Cardiac fibroblast (primary cell): ENCODE results near the gene CAPRIN1.

Source experiments
- DNase-seq, 2 donors: peaks; one replicate each; pipeline versions ENCODE4 v3.0.0 to v3.0.0-alpha.2; 2010; ENCODE audit warnings: low read depth in 2 of 2
- H3K4me3 ChIP-seq, 2 donors: replicated peaks in 1 of 2; 1 replicate in 1 of 2; 2 replicates in 1 of 2; pipeline ENCODE4 v1.5.1; 2011; ENCODE audit warnings: low read depth in 2 of 2, low read length in 2 of 2, mild to moderate bottlenecking in 2 of 2, moderate library complexity in 1 of 2
- TF ChIP-seq, protein P1 (sequence below): IDR thresholded peaks from one replicate; pipeline ENCODE4 v1.5.1; 2011; ENCODE audit warnings: low read depth, mild to moderate bottlenecking, low read length, inconsistent platforms

Gene CAPRIN1

DNA sequence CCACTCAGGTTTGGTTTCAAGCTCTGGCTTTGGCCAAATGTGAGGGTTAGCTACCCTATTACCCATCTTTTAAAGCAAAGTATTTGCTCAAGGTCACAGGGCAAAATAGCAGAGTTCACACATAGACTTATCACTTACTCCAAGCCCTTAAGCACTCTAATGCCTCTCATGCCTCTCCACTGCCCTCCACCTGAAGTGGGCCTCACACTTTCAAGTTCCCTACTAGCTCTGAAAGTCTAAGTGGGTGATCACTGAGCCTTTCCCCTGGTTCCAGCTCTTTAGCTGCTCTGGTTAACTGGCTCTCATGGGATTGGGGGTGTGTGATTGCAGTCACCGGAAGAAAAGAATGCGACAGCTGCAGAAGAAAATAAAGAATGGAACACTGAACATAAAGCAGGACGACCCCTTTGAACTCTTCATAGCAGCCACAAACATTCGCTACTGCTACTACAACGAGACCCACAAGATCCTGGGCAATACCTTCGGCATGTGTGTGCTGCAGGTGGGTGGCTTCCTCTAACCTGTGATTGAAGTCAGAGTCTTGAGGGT lies 60.3 kb downstream of the CAPRIN1 start:
- DNase-seq, result no peak
- no peak overlapping the region for H3K4me3 ChIP-seq
- TF ChIP-seq, protein P1, sequence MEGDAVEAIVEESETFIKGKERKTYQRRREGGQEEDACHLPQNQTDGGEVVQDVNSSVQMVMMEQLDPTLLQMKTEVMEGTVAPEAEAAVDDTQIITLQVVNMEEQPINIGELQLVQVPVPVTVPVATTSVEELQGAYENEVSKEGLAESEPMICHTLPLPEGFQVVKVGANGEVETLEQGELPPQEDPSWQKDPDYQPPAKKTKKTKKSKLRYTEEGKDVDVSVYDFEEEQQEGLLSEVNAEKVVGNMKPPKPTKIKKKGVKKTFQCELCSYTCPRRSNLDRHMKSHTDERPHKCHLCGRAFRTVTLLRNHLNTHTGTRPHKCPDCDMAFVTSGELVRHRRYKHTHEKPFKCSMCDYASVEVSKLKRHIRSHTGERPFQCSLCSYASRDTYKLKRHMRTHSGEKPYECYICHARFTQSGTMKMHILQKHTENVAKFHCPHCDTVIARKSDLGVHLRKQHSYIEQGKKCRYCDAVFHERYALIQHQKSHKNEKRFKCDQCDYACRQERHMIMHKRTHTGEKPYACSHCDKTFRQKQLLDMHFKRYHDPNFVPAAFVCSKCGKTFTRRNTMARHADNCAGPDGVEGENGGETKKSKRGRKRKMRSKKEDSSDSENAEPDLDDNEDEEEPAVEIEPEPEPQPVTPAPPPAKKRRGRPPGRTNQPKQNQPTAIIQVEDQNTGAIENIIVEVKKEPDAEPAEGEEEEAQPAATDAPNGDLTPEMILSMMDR, result no peak

DNA sequence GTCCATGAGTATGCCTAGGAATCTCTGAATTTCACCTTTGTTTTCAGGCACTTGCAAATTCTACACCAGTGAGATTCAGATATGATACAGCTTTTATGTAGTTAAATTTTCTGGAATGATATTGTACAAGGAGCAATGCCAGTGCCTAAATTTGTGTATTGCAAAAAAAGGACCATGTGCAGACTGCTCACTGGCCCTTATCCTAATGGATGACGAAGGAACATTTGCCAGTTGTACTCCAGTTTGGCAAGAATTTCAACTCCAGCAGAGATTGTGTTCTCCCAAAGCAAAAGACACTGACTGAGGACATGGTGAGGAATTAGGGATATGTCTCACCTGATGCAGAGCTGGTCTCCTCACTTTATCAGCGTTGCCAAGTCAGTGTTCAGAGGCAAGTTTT lies 62.5 kb downstream of the CAPRIN1 start:
- TF ChIP-seq, protein P1, result no peak
- no peak overlapping the region for H3K4me3 ChIP-seq
- no peak for DNase-seq

DNA sequence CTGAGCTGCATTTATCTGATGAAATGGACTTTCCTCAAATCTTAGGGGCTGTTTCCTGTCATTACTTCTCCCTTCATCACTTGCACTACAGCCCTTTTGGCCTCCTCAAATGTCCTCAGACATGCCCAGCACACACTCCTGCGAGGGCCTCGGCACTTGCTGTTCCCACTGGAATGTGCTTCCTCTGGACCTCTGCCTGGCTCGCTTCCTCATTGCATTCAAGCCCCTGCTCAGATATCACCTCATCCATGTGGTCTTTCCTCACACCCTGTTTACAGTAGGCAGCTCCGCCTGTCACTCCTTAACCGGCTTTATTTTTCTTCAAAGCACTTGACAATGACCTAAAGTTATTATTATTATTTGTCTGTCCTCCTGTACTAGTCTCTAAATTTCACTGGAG lies 62.9 kb downstream of the CAPRIN1 start:
- DNase-seq, result no peak
- no peak overlapping the region for H3K4me3 ChIP-seq
- TF ChIP-seq, protein P1, result no peak

- TF ChIP-seq, protein P1, result no peak
- no peak overlapping the region for H3K4me3 ChIP-seq
- no peak for DNase-seq
Observed at GRCh38 chr11:34120651-34121050, 69.1 kb downstream of the CAPRIN1 start.

- H3K4me3 ChIP-seq, result no peak overlapping the region
- TF ChIP-seq, protein P1, result no peak
- no peak for DNase-seq
Observed at GRCh38 chr11:34124885-34125668, 73.5 kb downstream of the CAPRIN1 start.

DNA sequence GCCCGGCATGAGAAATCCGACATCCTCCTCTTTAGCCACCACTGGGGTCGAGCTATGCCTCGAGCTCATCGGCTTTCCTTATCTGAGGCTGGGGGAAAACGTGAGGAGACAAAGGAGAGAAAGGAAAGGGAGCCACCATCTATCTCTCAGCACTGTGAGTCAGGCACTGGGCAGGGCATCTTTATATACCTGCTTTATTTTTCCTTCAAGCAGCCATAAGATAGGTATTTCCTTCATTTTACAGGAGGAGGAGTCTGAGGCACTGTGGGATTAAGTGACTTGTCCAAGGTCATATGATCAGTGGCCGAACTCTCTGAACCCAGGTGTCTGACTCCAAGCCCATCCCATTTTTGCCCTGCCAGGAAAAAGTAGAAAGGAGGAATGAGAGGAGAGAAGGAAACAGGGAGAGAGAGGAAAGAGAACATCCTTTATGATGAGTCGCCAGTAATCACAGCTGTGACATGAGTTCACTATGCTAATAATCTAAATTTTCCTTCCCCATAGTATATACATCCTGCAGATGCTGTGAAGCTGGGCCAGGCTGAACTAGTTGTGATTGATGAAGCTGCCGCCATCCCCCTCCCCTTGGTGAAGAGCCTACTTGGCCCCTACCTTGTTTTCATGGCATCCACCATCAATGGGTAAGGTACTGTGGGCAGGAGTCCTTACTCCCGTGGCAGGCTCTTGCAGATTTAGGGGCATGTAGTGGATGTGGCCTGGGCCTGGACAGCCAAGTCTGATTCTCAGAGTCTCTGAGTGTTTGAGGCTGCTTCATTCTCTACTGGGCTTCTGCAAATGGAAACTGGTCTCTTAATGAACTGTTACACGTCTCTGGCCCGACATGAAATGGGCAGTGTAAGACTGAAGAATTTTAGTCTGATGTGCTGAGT lies 75.7 kb downstream of the CAPRIN1 start:
- TF ChIP-seq, protein P1, result no peak
- no peak overlapping the region for H3K4me3 ChIP-seq
- peak in 1 of 2 donors; percentile 3 for DNase-seq
